H9 (cell line): Measurements from ENCODE around the gene RASIP1. TPM values are rescaled to one million over a fixed set of nuclear protein-coding genes. Genes with fewer than 3 reads are reported as not detected.

Experiments used
- DNase-seq: peaks from one replicate; pipeline ENCODE4 v3.0.0-alpha.2; 2017
- H2AFZ ChIP-seq: one replicate; pipeline ENCODE4 v1.6.1; 2013; ENCODE audit warnings: mild to moderate bottlenecking, low read length, control low read depth, moderate library complexity
- H2AK5ac ChIP-seq: 2 replicates; pipeline ENCODE4 v1.6.1; 2013; ENCODE audit warnings: low read length, control low read depth, mixed read lengths; ENCODE audit not compliant: insufficient read length
- H2BK120ac ChIP-seq: one replicate; pipeline ENCODE4 v1.6.1; 2013; ENCODE audit warnings: low read depth, mild to moderate bottlenecking, low read length, control low read depth, inconsistent platforms; ENCODE audit not compliant: poor library complexity, severe bottlenecking
- H2BK12ac ChIP-seq: 2 replicates; pipeline ENCODE4 v1.6.1; 2013; ENCODE audit warnings: low read length, control low read depth, mixed read lengths, low read depth; ENCODE audit not compliant: insufficient read length
- H2BK15ac ChIP-seq: 2 replicates; pipeline ENCODE4 v1.6.1; 2013; ENCODE audit warnings: low read depth, low read length, control low read depth
- H2BK20ac ChIP-seq: one replicate; pipeline ENCODE4 v1.6.1; 2013; ENCODE audit warnings: low read depth, mild to moderate bottlenecking, low read length, control low read depth, inconsistent platforms; ENCODE audit not compliant: poor library complexity, severe bottlenecking
- H2BK5ac ChIP-seq: 2 replicates; pipeline ENCODE4 v1.6.1; 2013; ENCODE audit warnings: low read length, control low read depth, mixed read lengths; ENCODE audit not compliant: insufficient read length
- H3K14ac ChIP-seq: 2 replicates; pipeline ENCODE4 v1.6.1; 2013; ENCODE audit warnings: low read length, control low read depth; ENCODE audit not compliant: insufficient read depth
- H3K18ac ChIP-seq: 2 replicates; pipeline ENCODE4 v1.6.1; 2013; ENCODE audit warnings: low read depth, mild to moderate bottlenecking, mixed read lengths, low read length, control low read depth; ENCODE audit not compliant: insufficient read length
- H3K23ac ChIP-seq: 2 replicates; pipeline ENCODE4 v1.6.1; 2013; ENCODE audit warnings: low read length, control low read depth, mixed read lengths, low read depth; ENCODE audit not compliant: insufficient read length
- H3K23me2 ChIP-seq: 2 replicates; pipeline ENCODE4 v1.6.1; 2013; ENCODE audit warnings: low read depth, mild to moderate bottlenecking, mixed read lengths, low read length, control low read depth; ENCODE audit not compliant: insufficient read length, poor library complexity, severe bottlenecking
- H3K27ac ChIP-seq: 2 replicates; pipeline ENCODE4 v1.5.1; 2013; ENCODE audit warnings: low read length, control low read depth, mixed read lengths, low read depth; ENCODE audit not compliant: insufficient read length
- H3K27me3 ChIP-seq: 2 replicates; pipeline ENCODE4 v1.6.1; 2013; ENCODE audit warnings: low read length, control low read depth, inconsistent platforms; ENCODE audit not compliant: insufficient read depth
- H3K4ac ChIP-seq: 2 replicates; pipeline ENCODE4 v1.6.1; 2013; ENCODE audit warnings: low read depth, mild to moderate bottlenecking, control low read depth, inconsistent platforms, low read length, moderate library complexity
- H3K4me1 ChIP-seq: 2 replicates; pipeline ENCODE4 v1.6.1; 2013; ENCODE audit warnings: low read length, control low read depth, inconsistent platforms; ENCODE audit not compliant: insufficient read depth
- H3K4me2 ChIP-seq: 2 replicates; pipeline ENCODE4 v1.6.1; 2013; ENCODE audit warnings: low read length, control low read depth, mixed read lengths; ENCODE audit not compliant: insufficient read length, insufficient read depth
- H3K56ac ChIP-seq: 2 replicates; pipeline ENCODE4 v1.6.1; 2013; ENCODE audit warnings: low read depth, mild to moderate bottlenecking, mixed read lengths, low read length, control low read depth; ENCODE audit not compliant: insufficient read length
- H3K79me1 ChIP-seq: 2 replicates; pipeline ENCODE4 v1.6.1; 2013; ENCODE audit warnings: low read depth, mild to moderate bottlenecking, moderate library complexity, low read length, control low read depth, inconsistent platforms; ENCODE audit not compliant: insufficient read depth, poor library complexity, severe bottlenecking
- H3K79me2 ChIP-seq: 2 replicates; pipeline ENCODE4 v1.6.1; 2013; ENCODE audit warnings: low read length, control low read depth, inconsistent platforms; ENCODE audit not compliant: insufficient read depth
- H3K9ac ChIP-seq: 2 replicates; pipeline ENCODE4 v1.6.1; 2013; ENCODE audit warnings: low read length, control low read depth, mixed read lengths; ENCODE audit not compliant: insufficient read length; ENCODE audit errors: extremely low read depth
- H3K9me3 ChIP-seq: one replicate; pipeline ENCODE4 v1.6.1; 2013; ENCODE audit warnings: low read depth, low read length, inconsistent platforms; ENCODE audit not compliant: control insufficient read depth
- H3T11ph ChIP-seq: one replicate; pipeline ENCODE4 v1.6.1; 2013; ENCODE audit warnings: mild to moderate bottlenecking, low read length, control low read depth, inconsistent platforms
- H4K20me1 ChIP-seq: one replicate; pipeline ENCODE4 v1.6.1; 2013; ENCODE audit not compliant: control insufficient read depth, insufficient read length, insufficient read depth
- H4K5ac ChIP-seq: 2 replicates; pipeline ENCODE4 v1.6.1; 2013; ENCODE audit warnings: low read depth, mild to moderate bottlenecking, mixed read lengths, low read length, control low read depth; ENCODE audit not compliant: insufficient read length
- H4K8ac ChIP-seq: replicated peaks from 2 replicates; pipeline ENCODE4 v1.6.1; 2013; ENCODE audit warnings: low read length, control low read depth, mixed read lengths, low read depth; ENCODE audit not compliant: insufficient read length
- H4K91ac ChIP-seq: 2 replicates; pipeline ENCODE4 v1.6.1; 2013; ENCODE audit warnings: low read depth, mild to moderate bottlenecking, moderate library complexity, mixed read lengths, low read length, control low read depth; ENCODE audit not compliant: insufficient read length
- H3K27ac Mint-ChIP-seq, 3 experiments: 2 replicates in 2 of 3; 3 replicates in 1 of 3; pipeline ENCODE4 v1.8.0; 2020 to 2021; ENCODE audit warnings: mixed read lengths in 3 of 3, mild to moderate bottlenecking in 1 of 3, moderate library complexity in 1 of 3
- H3K27me3 Mint-ChIP-seq: 2 replicates; pipeline ENCODE4 v1.8.0; 2021; ENCODE audit warnings: low read depth, mild to moderate bottlenecking, moderate library complexity, mixed read lengths
- H3K36me3 Mint-ChIP-seq, 3 experiments: 2 replicates in 2 of 3; 3 replicates in 1 of 3; pipeline ENCODE4 v1.8.0; 2020 to 2021; ENCODE audit warnings: low read depth in 3 of 3, mixed read lengths in 3 of 3; ENCODE audit not compliant: insufficient read depth in 1 of 3
- H3K4me1 Mint-ChIP-seq, 2 experiments: 2 replicates each; pipeline ENCODE4 v1.8.0; 2020; ENCODE audit warnings: mixed read lengths in 2 of 2
- H3K4me3 Mint-ChIP-seq, 2 experiments: 2 replicates in 1 of 2; 3 replicates in 1 of 2; pipeline ENCODE4 v1.8.0; 2020 to 2021; ENCODE audit warnings: mild to moderate bottlenecking in 2 of 2, mixed read lengths in 2 of 2, moderate library complexity in 1 of 2
- H3K9me3 Mint-ChIP-seq, 2 experiments: 2 replicates in 1 of 2; 3 replicates in 1 of 2; pipeline ENCODE4 v1.8.0; 2020; ENCODE audit warnings: mild to moderate bottlenecking in 2 of 2, mixed read lengths in 2 of 2, moderate library complexity in 1 of 2
- WGBS: extraction: QIAGEN DNeasy Blood & Tissue Kit; methylation state at CpG from one replicate; pipeline ENCODE4 v1.1.7; 2013; ENCODE audit warnings: missing lambda C conversion rate, low lambda C conversion rate, mixed read lengths; ENCODE audit not compliant: insufficient read length; ENCODE audit errors: extremely low coverage; 5-methylcytosine and 5-hydroxymethylcytosine counted together
- total RNA-seq: library from RNA; stranded (reverse); gene quantifications from 2 replicates; pipeline ENCODE4 v1.2.1, GENCODE V29; 2021
- TF ChIP-seq, protein P1 (sequence below): fragments of 200-600 bp; sonication (generic); conservative IDR thresholded peaks from 3 replicates; pipeline ENCODE4 v1.8.0; 2021; ENCODE audit warnings: antibody characterized with exemption, mild to moderate bottlenecking

The RASIP1 gene
- total RNA-seq, 1 experiment from 2014 or later = 2.4 TPM

- Histone ChIP-seq H4K91ac (no peak overlapping the region), H2BK15ac (no peak overlapping the region), H2BK5ac (no peak overlapping the region), H4K8ac (no peak overlapping the region), H3K4ac (no peak overlapping the region), H2BK20ac (no peak overlapping the region), H2AK5ac (no peak overlapping the region), H3K23ac (no peak overlapping the region), H3K79me1 (no peaks in the 10 kb centered on the region), H3K9ac (no peak overlapping the region), H2BK12ac (no peak overlapping the region), H3K18ac (no peak overlapping the region), H3K4me2 (no peak overlapping the region), H4K20me1 (no peaks in the 10 kb centered on the region), H3K79me2 (no peaks in the 10 kb centered on the region), H3K9me3 (no peaks in the 10 kb centered on the region), H4K5ac (no peak overlapping the region), H3K27me3 (no peaks in the 10 kb centered on the region), H3K23me2 (no peaks in the 10 kb centered on the region), H2AFZ (no peak overlapping the region), H3K56ac (no peak overlapping the region), H3K27ac (no peak overlapping the region), H3K14ac (peak overlapping the region; percentile 63; the same call in 1 of the 2 replicates), H3K4me1 (no peaks in the 10 kb centered on the region), H3T11ph (no peak overlapping the region), H2BK120ac (no peak overlapping the region)
- Mint-ChIP-seq H3K4me1 (peaks cover 5 to 9% of the 10 kb centered on the region in 2 experiments), H3K9me3 (no peaks in the 10 kb centered on the region), H3K36me3 (no peaks in the 10 kb centered on the region), H3K27me3 (no peaks in the 10 kb centered on the region; the same call in none of the 2 replicates), H3K4me3 (no peak overlapping the region), H3K27ac (no peak overlapping the region)
- no CpG with 5 or more reads among the region's 20 CpGs for WGBS
- no peak for DNase-seq
- TF ChIP-seq, protein P1, sequence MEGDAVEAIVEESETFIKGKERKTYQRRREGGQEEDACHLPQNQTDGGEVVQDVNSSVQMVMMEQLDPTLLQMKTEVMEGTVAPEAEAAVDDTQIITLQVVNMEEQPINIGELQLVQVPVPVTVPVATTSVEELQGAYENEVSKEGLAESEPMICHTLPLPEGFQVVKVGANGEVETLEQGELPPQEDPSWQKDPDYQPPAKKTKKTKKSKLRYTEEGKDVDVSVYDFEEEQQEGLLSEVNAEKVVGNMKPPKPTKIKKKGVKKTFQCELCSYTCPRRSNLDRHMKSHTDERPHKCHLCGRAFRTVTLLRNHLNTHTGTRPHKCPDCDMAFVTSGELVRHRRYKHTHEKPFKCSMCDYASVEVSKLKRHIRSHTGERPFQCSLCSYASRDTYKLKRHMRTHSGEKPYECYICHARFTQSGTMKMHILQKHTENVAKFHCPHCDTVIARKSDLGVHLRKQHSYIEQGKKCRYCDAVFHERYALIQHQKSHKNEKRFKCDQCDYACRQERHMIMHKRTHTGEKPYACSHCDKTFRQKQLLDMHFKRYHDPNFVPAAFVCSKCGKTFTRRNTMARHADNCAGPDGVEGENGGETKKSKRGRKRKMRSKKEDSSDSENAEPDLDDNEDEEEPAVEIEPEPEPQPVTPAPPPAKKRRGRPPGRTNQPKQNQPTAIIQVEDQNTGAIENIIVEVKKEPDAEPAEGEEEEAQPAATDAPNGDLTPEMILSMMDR = no peak
These were observed 30.5 kb upstream of the RASIP1 start for GRCh38 chr19:48770734-48771472.
